Keratinocyte (primary cell): Measurements from ENCODE around the gene FBXW9.

Experiments
- EZH2 ChIP-seq: IDR thresholded peaks from one replicate; pipeline ENCODE4 v1.6.1; 2012; ENCODE audit warnings: inconsistent platforms, mild to moderate bottlenecking, low read length, moderate library complexity
- TF ChIP-seq, protein P1 (sequence below), 3 experiments: IDR thresholded peaks in 1 of 3; conservative IDR thresholded peaks in 1 of 3; optimal IDR thresholded peaks in 1 of 3; 2 replicates in 2 of 3; 3 replicates in 1 of 3; pipeline versions ENCODE3 to v1.5.1; 2011; ENCODE audit warnings: low read length in 3 of 3, mild to moderate bottlenecking in 3 of 3, moderate library complexity in 2 of 3, control low read depth in 1 of 3, inconsistent platforms in 1 of 3; ENCODE audit not compliant: insufficient read depth in 2 of 3; ENCODE audit errors: extremely low read depth in 1 of 3

DNA sequence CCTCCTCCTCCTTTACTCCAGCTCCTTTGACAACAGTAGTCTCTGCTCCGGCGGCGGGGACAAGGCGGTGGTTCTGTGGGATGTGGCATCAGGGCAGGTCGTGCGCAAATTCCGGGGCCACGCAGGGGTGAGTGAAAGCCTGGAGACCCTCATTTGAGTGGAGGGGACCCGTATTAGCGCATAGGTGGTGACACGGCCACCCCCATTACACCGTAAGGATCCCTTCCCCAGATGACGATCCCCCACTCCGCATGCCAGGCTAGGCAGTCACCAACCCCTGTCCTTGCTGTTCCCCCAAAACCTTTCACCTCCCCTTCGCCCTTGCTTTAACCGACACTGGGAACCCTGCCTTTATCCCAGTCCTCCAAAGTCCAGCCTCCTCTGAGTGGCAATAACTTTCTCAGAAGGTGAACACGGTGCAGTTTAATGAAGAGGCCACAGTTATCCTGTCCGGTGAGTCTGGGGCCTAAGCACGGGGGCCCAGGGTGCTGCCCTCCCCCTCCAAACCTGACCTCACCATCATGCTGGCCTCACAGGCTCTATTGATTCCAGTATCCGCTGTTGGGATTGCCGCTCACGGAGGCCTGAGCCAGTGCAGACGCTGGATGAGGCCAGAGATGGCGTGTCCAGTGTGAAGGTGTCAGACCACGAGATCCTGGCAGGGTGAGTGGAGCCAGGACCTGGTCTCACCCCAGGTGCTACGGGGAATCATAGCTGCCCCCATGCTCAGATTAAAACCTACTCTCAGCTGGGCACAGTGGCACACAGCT, 26.1 kb downstream of the FBXW9 start:
- TF ChIP-seq, protein P1, sequence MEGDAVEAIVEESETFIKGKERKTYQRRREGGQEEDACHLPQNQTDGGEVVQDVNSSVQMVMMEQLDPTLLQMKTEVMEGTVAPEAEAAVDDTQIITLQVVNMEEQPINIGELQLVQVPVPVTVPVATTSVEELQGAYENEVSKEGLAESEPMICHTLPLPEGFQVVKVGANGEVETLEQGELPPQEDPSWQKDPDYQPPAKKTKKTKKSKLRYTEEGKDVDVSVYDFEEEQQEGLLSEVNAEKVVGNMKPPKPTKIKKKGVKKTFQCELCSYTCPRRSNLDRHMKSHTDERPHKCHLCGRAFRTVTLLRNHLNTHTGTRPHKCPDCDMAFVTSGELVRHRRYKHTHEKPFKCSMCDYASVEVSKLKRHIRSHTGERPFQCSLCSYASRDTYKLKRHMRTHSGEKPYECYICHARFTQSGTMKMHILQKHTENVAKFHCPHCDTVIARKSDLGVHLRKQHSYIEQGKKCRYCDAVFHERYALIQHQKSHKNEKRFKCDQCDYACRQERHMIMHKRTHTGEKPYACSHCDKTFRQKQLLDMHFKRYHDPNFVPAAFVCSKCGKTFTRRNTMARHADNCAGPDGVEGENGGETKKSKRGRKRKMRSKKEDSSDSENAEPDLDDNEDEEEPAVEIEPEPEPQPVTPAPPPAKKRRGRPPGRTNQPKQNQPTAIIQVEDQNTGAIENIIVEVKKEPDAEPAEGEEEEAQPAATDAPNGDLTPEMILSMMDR (optimal IDR thresholded peaks at IDR 0.05 in 1 of 3, IDR thresholded peaks at IDR 0.05 in 1 of 3, conservative IDR thresholded peaks at IDR 0.05 in 1 of 3; ENCODE audit: extremely low read depth in 1 of 3, insufficient read depth in 2 of 3, low read length in 3 of 3), result no peak
- TF ChIP-seq EZH2, result no peak
